HCT116 (cell line): ENCODE data around the gene FCHSD2. TPM values are rescaled to one million over a fixed set of nuclear protein-coding genes. Genes with fewer than 3 reads are reported as not detected.

ENCODE experiments used
- ATAC-seq: fragments of 200-7000 bp; cut with Tn5 transposase; 2 replicates; pipeline ENCODE4 v1.9.1; 2020; ENCODE audit warnings: mild to moderate bottlenecking, moderate library complexity
- BruUV-seq: library from RNA; stranded (reverse); fragments of 400-500 nt; replicated peaks from 2 replicates; lab custom pipeline; 2021; lab: Mats Ljungman, UMichigan
- CTCF ChIA-PET: fragments of 300-600 bp; sonication (Branson Sonifier 250); formaldehyde crosslinking; loops from one replicate; lab custom pipeline; 2021; ENCODE audit warnings: antibody characterized with exemption; lab: Charles Lee
- POLR2A ChIA-PET: fragments of 300-600, 350-600 bp; sonication (Branson Sonifier 250); formaldehyde crosslinking; loops from one replicate; lab custom pipeline; 2021; ENCODE audit warnings: antibody characterized with exemption; lab: Charles Lee
- RAD21 ChIA-PET, 2 experiments: fragments of 300-600 bp; sonication (Branson Sonifier 250); formaldehyde crosslinking; loops; one replicate each; lab custom pipeline; 2023; ENCODE audit warnings: low total read pairs in 2 of 2; ENCODE audit not compliant: uncharacterized antibody in 2 of 2, unreplicated experiment in 2 of 2, low non-redundant PET in 1 of 2; lab: Charles Lee
- DNase-seq: peaks from one replicate; pipeline ENCODE4 v3.0.0-alpha.2; 2010; ENCODE audit warnings: low read depth, low spot score
- H2AFZ ChIP-seq: fragments of 200-600 bp; shearing (Covaris generic), sonication (generic); 2 replicates; pipeline ENCODE4 v1.6.1; 2017; ENCODE audit warnings: low read depth, mixed run types, mixed read lengths, antibody characterized with exemption, low read length; ENCODE audit not compliant: poor library complexity, severe bottlenecking
- H3K27ac ChIP-seq: 2 replicates; pipeline ENCODE4 v1.5.1; 2012; ENCODE audit warnings: low read depth, low read length
- H3K27me3 ChIP-seq: fragments of 200-600 bp; sonication (generic); 2 replicates; pipeline ENCODE4 v1.6.1; 2016; ENCODE audit warnings: mixed run types, low read length, mixed read lengths; ENCODE audit not compliant: insufficient read depth
- H3K36me3 ChIP-seq, 2 experiments: fragments of 200-500 bp in 1 of 2; fragments of 200-600 bp in 1 of 2; sonication (Bioruptor generic) in 1 of 2; sonication (generic) in 1 of 2; 2 replicates each; pipeline versions ENCODE4 v1.5.1 to v1.6.1; 2014 to 2016; ENCODE audit warnings: low read length in 2 of 2, inconsistent platforms in 1 of 2, mixed read lengths in 1 of 2, mixed run types in 1 of 2; ENCODE audit not compliant: insufficient read depth in 2 of 2, control insufficient read depth in 1 of 2
- H3K4me1 ChIP-seq, 2 experiments: fragments of 200-600 bp in 1 of 2; sonication (generic) in 1 of 2; 2 replicates each; pipeline versions ENCODE4 v1.5.1 to v1.6.1; 2012 to 2017; ENCODE audit warnings: low read length in 2 of 2, inconsistent platforms in 1 of 2, mild to moderate bottlenecking in 1 of 2, mixed read lengths in 1 of 2, mixed run types in 1 of 2, moderate library complexity in 1 of 2; ENCODE audit not compliant: insufficient read depth in 2 of 2, control insufficient read depth in 1 of 2
- H3K4me2 ChIP-seq: fragments of 200-600 bp; sonication (generic); 2 replicates; pipeline ENCODE4 v1.6.1; 2017; ENCODE audit warnings: mixed run types, low read length, mixed read lengths
- H3K4me3 ChIP-seq, 2 experiments: fragments of 200-600 bp in 1 of 2; sonication (generic) in 1 of 2; replicated peaks in 1 of 2; 2 replicates each; pipeline ENCODE4 v1.5.1; 2011 to 2016; ENCODE audit warnings: low read length in 2 of 2, control low read depth in 1 of 2, low read depth in 1 of 2, mild to moderate bottlenecking in 1 of 2, mixed read lengths in 1 of 2, mixed run types in 1 of 2
- H3K79me2 ChIP-seq: fragments of 200-600 bp; sonication (generic); 2 replicates; pipeline ENCODE4 v1.6.1; 2017; ENCODE audit warnings: mild to moderate bottlenecking, mixed run types, low read length, moderate library complexity, mixed read lengths; ENCODE audit not compliant: insufficient read depth
- H3K9ac ChIP-seq: fragments of 200-600 bp; sonication (generic); 2 replicates; pipeline ENCODE4 v1.6.1; 2016; ENCODE audit warnings: low read length, mixed read lengths
- H3K9me2 ChIP-seq: fragments of 200-600 bp; sonication (generic), shearing (Covaris generic); 2 replicates; pipeline ENCODE4 v1.6.1; 2017; ENCODE audit warnings: mixed run types, mild to moderate bottlenecking, moderate library complexity; ENCODE audit not compliant: insufficient read depth
- H3K9me3 ChIP-seq, 2 experiments: fragments of 200-500 bp in 1 of 2; fragments of 200-600 bp in 1 of 2; sonication (Bioruptor generic) in 1 of 2; sonication (generic) in 1 of 2; 2 replicates each; pipeline ENCODE4 v1.6.1; 2014 to 2017; ENCODE audit warnings: low read length in 2 of 2, mixed read lengths in 2 of 2, inconsistent platforms in 1 of 2, low read depth in 1 of 2, mild to moderate bottlenecking in 1 of 2, mixed run types in 1 of 2, moderate library complexity in 1 of 2; ENCODE audit not compliant: control insufficient read depth in 1 of 2, insufficient read depth in 1 of 2
- H4K20me1 ChIP-seq: fragments of 200-600 bp; sonication (generic), shearing (Covaris generic); 2 replicates; pipeline ENCODE4 v1.6.1; 2017; ENCODE audit warnings: mixed run types, mild to moderate bottlenecking, moderate library complexity; ENCODE audit not compliant: insufficient read depth
- CEBPB ChIP-seq: IDR thresholded peaks from 2 replicates; pipeline ENCODE4 v1.6.1; 2012; ENCODE audit warnings: low read depth
- EGR1 ChIP-seq: IDR thresholded peaks from 2 replicates; pipeline ENCODE4 v1.6.1; 2012; ENCODE audit warnings: low read depth
- FOSL1 ChIP-seq: IDR thresholded peaks from 2 replicates; pipeline ENCODE4 v1.6.1; 2012; ENCODE audit warnings: low read depth
- JUND ChIP-seq: IDR thresholded peaks from 2 replicates; pipeline ENCODE4 v1.6.1; 2012
- MAX ChIP-seq: IDR thresholded peaks from 2 replicates; pipeline ENCODE4 v1.6.1; 2012
- POLR2A ChIP-seq: IDR thresholded peaks from 2 replicates; pipeline ENCODE4 v1.7.0; 2011; ENCODE audit warnings: borderline replicate concordance; ENCODE audit not compliant: insufficient read depth, insufficient read length; ENCODE audit errors: extremely low read depth
- POLR2AphosphoS5 ChIP-seq: IDR thresholded peaks from 2 replicates; pipeline ENCODE4 v1.6.1; 2011; ENCODE audit warnings: mild to moderate bottlenecking, low read depth, low read length, moderate library complexity
- RAD21 ChIP-seq: IDR thresholded peaks from 2 replicates; pipeline ENCODE4 v1.6.1; 2012; ENCODE audit warnings: low read depth, mild to moderate bottlenecking
- REST ChIP-seq: IDR thresholded peaks from 2 replicates; pipeline ENCODE4 v1.6.1; 2012; ENCODE audit warnings: low read depth
- SRF ChIP-seq: IDR thresholded peaks from 2 replicates; pipeline ENCODE4 v1.6.1; 2012; ENCODE audit warnings: low read depth
- TCF7L2 ChIP-seq: IDR thresholded peaks from 2 replicates; pipeline ENCODE4 v1.7.0; 2011; ENCODE audit warnings: borderline replicate concordance, inconsistent platforms; ENCODE audit not compliant: insufficient read depth, insufficient read length; ENCODE audit errors: extremely low read depth
- YY1 ChIP-seq: IDR thresholded peaks from 2 replicates; pipeline ENCODE4 v1.6.1; 2011; ENCODE audit warnings: low read length, low read depth, moderate library complexity, mild to moderate bottlenecking; ENCODE audit not compliant: insufficient replicate concordance; ENCODE audit errors: extremely low read depth
- ZBTB33 ChIP-seq: IDR thresholded peaks from 2 replicates; pipeline ENCODE4 v1.6.1; 2011; ENCODE audit warnings: mild to moderate bottlenecking, low read length, moderate library complexity; ENCODE audit not compliant: insufficient replicate concordance; ENCODE audit errors: extremely low read depth
- ZFX ChIP-seq: fragments of 450-650 bp; IDR thresholded peaks from 2 replicates; pipeline ENCODE4 v1.6.1; 2017
- ZNF274 ChIP-seq: fragments of 200-500 bp; sonication (Bioruptor generic); IDR thresholded peaks from 2 replicates; pipeline ENCODE4 v1.6.1; 2014; ENCODE audit warnings: mild to moderate bottlenecking, low read depth, low read length, inconsistent platforms
- intact Hi-C: fragments of 100-400 bp; cut with micrococcal nuclease; formaldehyde crosslinking; loops from 2 replicates; pipeline ENCODE4 v1.10.0; 2022
- total RNA-seq: library from RNA; stranded (reverse); gene quantifications from one replicate; pipeline ENCODE4 v1.2.1, GENCODE V29; 2021; ENCODE audit not compliant: unreplicated experiment

Gene FCHSD2
- total RNA-seq, 1 experiment from 2014 or later, result 15.0 TPM

- H3K9ac ChIP-seq, result no peak overlapping the region
- H3K9me2 ChIP-seq, result no peaks in the 10 kb centered on the region
- ATAC-seq, result no peak
- intact Hi-C loops, result no loop called here
- 0 out of 4 replicates have a peak, but pooled peaks cover 0 to 3% of the 10 kb centered on the region in 2 experiments for H3K4me1 ChIP-seq
- H3K79me2 ChIP-seq, result no peaks in the 10 kb centered on the region
- H3K4me2 ChIP-seq, result no peak overlapping the region
- H3K9me3 ChIP-seq, result no peaks in the 10 kb centered on the region
- DNase-seq, result no peak
- H3K4me3 ChIP-seq, result no peak overlapping the region
- ChIA-PET POLR2A (no interaction called here), CTCF (no interaction called here), RAD21 (no interaction called here)
- H3K36me3 ChIP-seq, result no peaks in the 10 kb centered on the region
- no peaks in the 10 kb centered on the region for H3K27me3 ChIP-seq
- no peak for TF ChIP-seq POLR2AphosphoS5
- TF ChIP-seq EGR1, result no peak
- TF ChIP-seq REST, result no peak
- TF ChIP-seq YY1, result no peak
- no peak for TF ChIP-seq CEBPB
- TF ChIP-seq TCF7L2, result no peak
- no peak for TF ChIP-seq ZBTB33
- no peak for TF ChIP-seq RAD21
- no peak for TF ChIP-seq FOSL1
- no peak for TF ChIP-seq ZNF274
- no peak for TF ChIP-seq SRF
- no peak for TF ChIP-seq MAX
- no peak for TF ChIP-seq JUND
- TF ChIP-seq ZFX, result no peak
- no peak for TF ChIP-seq POLR2A
- no peak overlapping the region for H2AFZ ChIP-seq
- BruUV-seq, result no TSS peak
- no peak overlapping the region for H3K27ac ChIP-seq
- no peaks in the 10 kb centered on the region for H4K20me1 ChIP-seq
Observed at GRCh38 chr11:72971192-72971967, 170.7 kb downstream of the FCHSD2 start.
